IMR-90 (cell line): ENCODE results near the gene BFSP1. TPM values are rescaled to one million over a fixed set of nuclear protein-coding genes. Genes with fewer than 3 reads are reported as not detected.

Experiments
- ATAC-seq: fragments of 200-7000 bp; cut with Tn5 transposase; 2 replicates; pipeline ENCODE4 v1.9.1; 2020; ENCODE audit warnings: low read depth, mild to moderate bottlenecking, moderate library complexity
- BruUV-seq: library from RNA; stranded (reverse); fragments of 400-500 nt; replicated peaks from 2 replicates; lab custom pipeline; 2021; lab: Mats Ljungman, UMichigan
- CTCF ChIA-PET: fragments of 300-600 bp; formaldehyde crosslinking; extraction: SDS; loops from one replicate; lab custom pipeline; 2021; ENCODE audit warnings: antibody characterized with exemption; lab: Yijun Ruan, JAX
- POLR2A ChIA-PET: fragments of 300-600 bp; sonication (Branson Sonifier 250); formaldehyde crosslinking; loops from one replicate; lab custom pipeline; 2022; ENCODE audit warnings: antibody characterized with exemption; ENCODE audit not compliant: unreplicated experiment; lab: Charles Lee
- DNase-seq: peaks from one replicate; pipeline ENCODE4 v3.0.0; 2013
- H2AFZ ChIP-seq: replicated peaks from 2 replicates; pipeline ENCODE3; 2013; ENCODE audit warnings: low read length, mild to moderate bottlenecking; ENCODE audit not compliant: poor library complexity
- H2AK5ac ChIP-seq: 2 replicates; pipeline ENCODE4 v1.6.1; 2013; ENCODE audit warnings: low read depth, low read length, inconsistent platforms
- H2AK9ac ChIP-seq: replicated peaks from 2 replicates; pipeline ENCODE3; 2013; ENCODE audit warnings: mild to moderate bottlenecking, low read depth, low read length, moderate library complexity; ENCODE audit not compliant: poor library complexity
- H2BK120ac ChIP-seq: 2 replicates; pipeline ENCODE4 v1.6.1; 2013; ENCODE audit warnings: low read depth, low read length, inconsistent platforms
- H2BK15ac ChIP-seq: 3 replicates; pipeline ENCODE4 v1.6.1; 2013; ENCODE audit warnings: low read depth, low read length, inconsistent platforms
- H2BK20ac ChIP-seq: 2 replicates; pipeline ENCODE4 v1.6.1; 2013; ENCODE audit warnings: low read depth, mild to moderate bottlenecking, inconsistent platforms, low read length, moderate library complexity
- H2BK5ac ChIP-seq: 2 replicates; pipeline ENCODE4 v1.6.1; 2013; ENCODE audit warnings: mild to moderate bottlenecking, low read depth, low read length, inconsistent platforms; ENCODE audit not compliant: poor library complexity, severe bottlenecking
- H3K14ac ChIP-seq: replicated peaks from 2 replicates; pipeline ENCODE4 v1.6.1; 2013; ENCODE audit warnings: low read depth, low read length, inconsistent platforms
- H3K18ac ChIP-seq: 2 replicates; pipeline ENCODE4 v1.6.1; 2013; ENCODE audit warnings: low read depth, low read length, control low read depth
- H3K23ac ChIP-seq: 2 replicates; pipeline ENCODE4 v1.6.1; 2013; ENCODE audit warnings: low read depth, low read length, inconsistent platforms
- H3K27ac ChIP-seq: 2 replicates; pipeline ENCODE4 v1.5.1; 2013; ENCODE audit warnings: mild to moderate bottlenecking, control low read depth, low read length; ENCODE audit not compliant: insufficient read depth
- H3K27me3 ChIP-seq: 2 replicates; pipeline ENCODE4 v1.6.1; 2013; ENCODE audit warnings: low read length; ENCODE audit not compliant: control insufficient read depth, insufficient read depth
- H3K36me3 ChIP-seq: 2 replicates; pipeline ENCODE4 v1.6.1; 2013; ENCODE audit warnings: low read length, mixed read lengths; ENCODE audit not compliant: control insufficient read depth, insufficient read depth
- H3K4ac ChIP-seq: 2 replicates; pipeline ENCODE4 v1.6.1; 2013; ENCODE audit warnings: low read depth, low read length, inconsistent platforms
- H3K4me1 ChIP-seq: 2 replicates; pipeline ENCODE4 v1.6.1; 2013; ENCODE audit warnings: low read length, mixed read lengths; ENCODE audit not compliant: control insufficient read depth, insufficient read depth
- H3K4me2 ChIP-seq: 2 replicates; pipeline ENCODE4 v1.6.1; 2013; ENCODE audit warnings: low read depth, mild to moderate bottlenecking, control low read depth, low read length, moderate library complexity
- H3K4me3 ChIP-seq: 2 replicates; pipeline ENCODE4 v1.5.1; 2013; ENCODE audit warnings: low read depth, mild to moderate bottlenecking, control low read depth, low read length, moderate library complexity; ENCODE audit not compliant: insufficient read depth
- H3K56ac ChIP-seq: 2 replicates; pipeline ENCODE4 v1.6.1; 2013; ENCODE audit warnings: low read length, inconsistent platforms; ENCODE audit not compliant: insufficient read depth; ENCODE audit errors: extremely low read depth
- H3K79me1 ChIP-seq, 2 experiments: 2 replicates each; pipeline ENCODE4 v1.6.1; 2013; ENCODE audit warnings: low read length in 2 of 2, inconsistent platforms in 1 of 2, low read depth in 1 of 2
- H3K9ac ChIP-seq: 2 replicates; pipeline ENCODE4 v1.6.1; 2013; ENCODE audit warnings: low read depth, low read length, control low read depth
- H3K9me1 ChIP-seq: 2 replicates; pipeline ENCODE4 v1.6.1; 2013; ENCODE audit warnings: low read length, inconsistent platforms; ENCODE audit not compliant: insufficient read depth
- H3K9me3 ChIP-seq: 2 replicates; pipeline ENCODE4 v1.6.1; 2013; ENCODE audit warnings: low read length; ENCODE audit not compliant: control insufficient read depth, insufficient read depth
- H4K20me1 ChIP-seq: 2 replicates; pipeline ENCODE4 v1.6.1; 2013; ENCODE audit warnings: low read length, inconsistent platforms; ENCODE audit not compliant: insufficient read depth
- H4K5ac ChIP-seq: 2 replicates; pipeline ENCODE4 v1.6.1; 2013; ENCODE audit warnings: mild to moderate bottlenecking, low read depth, low read length, control low read depth
- H4K8ac ChIP-seq, 2 experiments: 2 replicates each; pipeline ENCODE4 v1.6.1; 2013; ENCODE audit warnings: low read depth in 2 of 2, low read length in 2 of 2, control low read depth in 1 of 2, inconsistent platforms in 1 of 2
- H4K91ac ChIP-seq: 2 replicates; pipeline ENCODE4 v1.6.1; 2013; ENCODE audit warnings: low read depth, low read length, inconsistent platforms; ENCODE audit not compliant: insufficient read depth
- BHLHE40 ChIP-seq: fragments of 150-350 bp; IDR thresholded peaks from 2 replicates; pipeline ENCODE4 v1.6.1; 2016; ENCODE audit warnings: mild to moderate bottlenecking, low read depth, low read length
- MAFK ChIP-seq: IDR thresholded peaks from 2 replicates; pipeline ENCODE4 v1.6.1; 2012; ENCODE audit warnings: low read depth, low read length, improper control_type of control experiment
- MXI1 ChIP-seq: IDR thresholded peaks from 2 replicates; pipeline ENCODE4 v1.6.1; 2012; ENCODE audit warnings: low read depth, mild to moderate bottlenecking, low read length, moderate library complexity, borderline replicate concordance
- POLR2A ChIP-seq: IDR thresholded peaks from 2 replicates; pipeline ENCODE4 v1.6.1; 2012; ENCODE audit warnings: mild to moderate bottlenecking, low read depth, low read length
- RAD21 ChIP-seq: IDR thresholded peaks from 2 replicates; pipeline ENCODE4 v1.6.1; 2012; ENCODE audit warnings: low read length, improper control_type of control experiment
- SMC3 ChIP-seq: fragments of 150-350 bp; IDR thresholded peaks from 2 replicates; pipeline ENCODE4 v1.6.1; 2016; ENCODE audit warnings: low read depth, mild to moderate bottlenecking, antibody characterized with exemption, low read length, moderate library complexity
- WGBS, 2 experiments: methylation state at CpG; one replicate each; pipeline versions ENCODE4 v1.1.5 to v1.1.7; 2013; ENCODE audit warnings: missing lambda C conversion rate in 2 of 2; ENCODE audit not compliant: insufficient read length in 1 of 2; ENCODE audit errors: extremely low coverage in 2 of 2; 5-methylcytosine and 5-hydroxymethylcytosine counted together
- dilution Hi-C: fragments of 300-500 bp; cut with HindIII; formaldehyde crosslinking; loops from one replicate; pipeline ENCODE4 v1.14.3; 2018; ENCODE audit warnings: low sequenced_read_pairs; ENCODE audit not compliant: unreplicated experiment
- in situ Hi-C: fragments of 300-500 bp; cut with MboI; formaldehyde crosslinking; loops from 3 replicates; pipeline ENCODE4 v1.14.3; 2019; ENCODE audit warnings: low sequenced_read_pairs, inconsistent platforms, mixed read lengths
- intact Hi-C: fragments of 100-400 bp; cut with micrococcal nuclease; formaldehyde crosslinking; loops from 2 replicates; pipeline ENCODE4 v1.10.0; 2022
- polyA plus RNA-seq, 3 experiments: library from polyadenylated mRNA; depleted of rRNA; stranded (reverse); fragments of >200 nt; gene quantifications; 2 replicates each; pipeline ENCODE4 v1.2.3, GENCODE V29; 2012; ENCODE audit warnings: low replicate concordance in 1 of 3
- total RNA-seq: library from RNA; depleted of rRNA; stranded (reverse); fragments of >200 nt; gene quantifications from 2 replicates; pipeline ENCODE4 v1.2.3, GENCODE V29; 2012
- TF ChIP-seq, protein P1 (sequence below): fragments of 150-350 bp; IDR thresholded peaks from 2 replicates; pipeline ENCODE4 v1.6.1; 2017; ENCODE audit warnings: mild to moderate bottlenecking, antibody characterized with exemption, low read length, low read depth
- TF ChIP-seq, protein P2 (sequence below): conservative IDR thresholded peaks from 2 replicates; pipeline ENCODE4 v1.5.1; 2012; ENCODE audit warnings: mild to moderate bottlenecking, low read depth, low read length, improper control_type of control experiment
- TF ChIP-seq, protein P3 (sequence below): fragments of 150-350 bp; IDR thresholded peaks from 2 replicates; pipeline ENCODE4 v1.6.1; 2016; ENCODE audit warnings: low read depth, mild to moderate bottlenecking, low read length, moderate library complexity, borderline replicate concordance

The BFSP1 gene
- total and polyA plus RNA-seq, 2 of the 4 experiments (the other 2 are of a cell fraction), result 1.1 to 2.0 TPM

DNA sequence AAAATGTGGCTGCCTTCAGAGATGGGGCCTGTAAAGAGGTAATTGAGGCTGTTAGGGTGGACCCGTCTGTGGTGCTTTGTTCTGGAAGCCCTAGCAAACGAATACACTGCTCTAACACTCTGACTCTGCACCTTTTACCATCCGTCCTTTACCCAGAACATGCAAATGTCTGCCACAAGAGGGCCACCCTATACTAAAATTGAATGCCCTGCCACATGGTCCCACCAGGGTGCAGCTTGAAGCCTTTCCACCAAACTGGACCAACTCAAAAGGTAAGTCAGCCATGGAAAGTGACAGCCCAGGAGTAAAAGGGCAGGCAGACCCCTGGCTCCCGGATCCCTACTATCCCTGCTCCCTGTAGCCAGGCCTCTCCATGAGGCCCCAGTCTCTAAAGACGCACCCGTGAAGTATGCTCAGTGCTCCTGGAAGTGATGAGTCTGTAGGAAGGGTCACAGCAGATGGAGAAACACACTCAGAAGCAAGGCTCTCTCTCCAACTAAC lies 5.8 kb upstream of the BFSP1 start:
- Histone ChIP-seq H3K27me3 (peaks cover 4% of the 10 kb centered on the region), H3K4me1 (peaks cover 2% of the 10 kb centered on the region), H3K9me3 (no peaks in the 10 kb centered on the region), H4K91ac (no peak overlapping the region), H2BK120ac (peak overlapping the region; percentile 58; the same call in 1 of the 2 replicates), H2AK5ac (peak overlapping the region; percentile 47; the same call in 1 of the 2 replicates), H3K4ac (peak overlapping the region; percentile 58), H2BK5ac (no peak overlapping the region), H4K20me1 (no peaks in the 10 kb centered on the region), H3K4me2 (no peak overlapping the region; the same call in 1 of the 2 replicates), H3K18ac (no peak overlapping the region), H2BK15ac (peak overlapping the region; percentile 43; the same call in 1 of the 3 replicates), H4K8ac (0 out of 4 replicates have a peak overlapping the region, but pooled peaks of 1 of the 2 experiments have one; percentile 53), H3K9ac (no peak overlapping the region), H3K4me3 (no peak overlapping the region), H3K14ac (peak overlapping the region; percentile 44; the same call in 1 of the 2 replicates), H3K23ac (peak overlapping the region; percentile 71; the same call in 1 of the 2 replicates), H3K56ac (no peak overlapping the region), H3K27ac (no peak overlapping the region), H3K9me1 (peaks cover 5% of the 10 kb centered on the region; the same call in 1 of the 2 replicates), H4K5ac (no peak overlapping the region), H3K36me3 (no peaks in the 10 kb centered on the region), H2AFZ (peak overlapping the region; percentile 76), H2AK9ac (peak overlapping the region; percentile 13), H2BK20ac (peak overlapping the region; percentile 42; the same call in 1 of the 2 replicates), H3K79me1 (peaks cover 0 to 13% of the 10 kb centered on the region in 2 experiments; a peak in 2 of 4 replicates)
- no TSS peak for BruUV-seq
- in situ Hi-C loops (loop anchor here (5.0 kb wide), 2 partner anchors 35 to 75 kb away; partner anchors contain the start of gene DSTN), dilution Hi-C loops (no loop called here), intact Hi-C loops (loop anchor here (1.0 to 10.0 kb wide), 7 partner anchors 33 to 460 kb away; partner anchors contain the start of gene DSTN)
- ATAC-seq, result peak; percentile 98
- WGBS, 2 experiments, result no CpG with 5 or more reads among the region's 6 CpGs
- ChIA-PET POLR2A (interaction anchor here (0.7 to 1.0 kb wide), 2 partner anchors 33 to 35 kb away, joined by 3 read pairs; partner anchors contain the start of gene DSTN), CTCF (interaction anchor here (0.6 to 1.3 kb wide), 7 partner anchors 34 to 447 kb away, joined by 3 to 7 read pairs (median 4); partner anchors contain the start of gene DSTN)
- DNase-seq, result peak; percentile 76
- TF ChIP-seq RAD21, result peak; percentile 94
- TF ChIP-seq BHLHE40, result no peak
- TF ChIP-seq, protein P1, sequence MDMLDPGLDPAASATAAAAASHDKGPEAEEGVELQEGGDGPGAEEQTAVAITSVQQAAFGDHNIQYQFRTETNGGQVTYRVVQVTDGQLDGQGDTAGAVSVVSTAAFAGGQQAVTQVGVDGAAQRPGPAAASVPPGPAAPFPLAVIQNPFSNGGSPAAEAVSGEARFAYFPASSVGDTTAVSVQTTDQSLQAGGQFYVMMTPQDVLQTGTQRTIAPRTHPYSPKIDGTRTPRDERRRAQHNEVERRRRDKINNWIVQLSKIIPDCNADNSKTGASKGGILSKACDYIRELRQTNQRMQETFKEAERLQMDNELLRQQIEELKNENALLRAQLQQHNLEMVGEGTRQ, result no peak
- peak; percentile 95 for TF ChIP-seq SMC3
- TF ChIP-seq, protein P2, sequence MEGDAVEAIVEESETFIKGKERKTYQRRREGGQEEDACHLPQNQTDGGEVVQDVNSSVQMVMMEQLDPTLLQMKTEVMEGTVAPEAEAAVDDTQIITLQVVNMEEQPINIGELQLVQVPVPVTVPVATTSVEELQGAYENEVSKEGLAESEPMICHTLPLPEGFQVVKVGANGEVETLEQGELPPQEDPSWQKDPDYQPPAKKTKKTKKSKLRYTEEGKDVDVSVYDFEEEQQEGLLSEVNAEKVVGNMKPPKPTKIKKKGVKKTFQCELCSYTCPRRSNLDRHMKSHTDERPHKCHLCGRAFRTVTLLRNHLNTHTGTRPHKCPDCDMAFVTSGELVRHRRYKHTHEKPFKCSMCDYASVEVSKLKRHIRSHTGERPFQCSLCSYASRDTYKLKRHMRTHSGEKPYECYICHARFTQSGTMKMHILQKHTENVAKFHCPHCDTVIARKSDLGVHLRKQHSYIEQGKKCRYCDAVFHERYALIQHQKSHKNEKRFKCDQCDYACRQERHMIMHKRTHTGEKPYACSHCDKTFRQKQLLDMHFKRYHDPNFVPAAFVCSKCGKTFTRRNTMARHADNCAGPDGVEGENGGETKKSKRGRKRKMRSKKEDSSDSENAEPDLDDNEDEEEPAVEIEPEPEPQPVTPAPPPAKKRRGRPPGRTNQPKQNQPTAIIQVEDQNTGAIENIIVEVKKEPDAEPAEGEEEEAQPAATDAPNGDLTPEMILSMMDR, result peak; percentile 98
- peak; percentile 32; the same call in 1 of the 2 replicates for TF ChIP-seq MAFK
- peak; percentile 46; the same call in 1 of the 2 replicates for TF ChIP-seq POLR2A
- peak; percentile 79; the same call in 1 of the 2 replicates for TF ChIP-seq MXI1
- TF ChIP-seq, protein P3, sequence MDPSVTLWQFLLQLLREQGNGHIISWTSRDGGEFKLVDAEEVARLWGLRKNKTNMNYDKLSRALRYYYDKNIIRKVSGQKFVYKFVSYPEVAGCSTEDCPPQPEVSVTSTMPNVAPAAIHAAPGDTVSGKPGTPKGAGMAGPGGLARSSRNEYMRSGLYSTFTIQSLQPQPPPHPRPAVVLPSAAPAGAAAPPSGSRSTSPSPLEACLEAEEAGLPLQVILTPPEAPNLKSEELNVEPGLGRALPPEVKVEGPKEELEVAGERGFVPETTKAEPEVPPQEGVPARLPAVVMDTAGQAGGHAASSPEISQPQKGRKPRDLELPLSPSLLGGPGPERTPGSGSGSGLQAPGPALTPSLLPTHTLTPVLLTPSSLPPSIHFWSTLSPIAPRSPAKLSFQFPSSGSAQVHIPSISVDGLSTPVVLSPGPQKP, result no peak
